Endodermal cell (in vitro differentiated cells): ENCODE data around the gene WHRN. TPM values are rescaled to one million over a fixed set of nuclear protein-coding genes. Genes with fewer than 3 reads are reported as not detected.
A peak's percentile ranks its signal among the peaks of the same experiment; 100 is the strongest.

Experiments
- DNase-seq: peaks from one replicate; pipeline ENCODE4 v3.0.0-alpha.2; 2017
- H3K27ac ChIP-seq: 2 replicates; pipeline ENCODE4 v1.5.1; 2013; ENCODE audit warnings: mild to moderate bottlenecking, low read depth, low read length, moderate library complexity
- H3K27me3 ChIP-seq: 2 replicates; pipeline ENCODE4 v1.6.1; 2013; ENCODE audit warnings: mild to moderate bottlenecking, low read length, moderate library complexity; ENCODE audit not compliant: insufficient read depth, control insufficient read depth, poor library complexity, severe bottlenecking
- H3K36me3 ChIP-seq: 2 replicates; pipeline ENCODE4 v1.7.0; 2013; ENCODE audit warnings: mild to moderate bottlenecking, low read length, moderate library complexity; ENCODE audit not compliant: control insufficient read depth, insufficient read depth
- H3K4me1 ChIP-seq: one replicate; pipeline ENCODE4 v1.7.0; 2013; ENCODE audit warnings: low read length; ENCODE audit not compliant: control insufficient read depth, insufficient read depth
- H3K4me3 ChIP-seq: 2 replicates; pipeline ENCODE4 v1.5.1; 2013; ENCODE audit warnings: mild to moderate bottlenecking, low read length, moderate library complexity
- H3K9ac ChIP-seq: 2 replicates; pipeline ENCODE4 v1.6.1; 2013; ENCODE audit warnings: mild to moderate bottlenecking, low read length, moderate library complexity; ENCODE audit not compliant: poor library complexity, severe bottlenecking; ENCODE audit errors: extremely low read depth
- H3K9me3 ChIP-seq: 2 replicates; pipeline ENCODE4 v1.6.1; 2013; ENCODE audit warnings: mild to moderate bottlenecking, low read length, moderate library complexity; ENCODE audit not compliant: control insufficient read depth
- H3K27ac Mint-ChIP-seq: 2 replicates; pipeline ENCODE4 v1.8.0; 2020; ENCODE audit warnings: mixed read lengths
- H3K27me3 Mint-ChIP-seq: 2 replicates; pipeline ENCODE4 v1.8.0; 2021; ENCODE audit warnings: mild to moderate bottlenecking, mixed read lengths; ENCODE audit not compliant: insufficient read depth
- H3K36me3 Mint-ChIP-seq: 2 replicates; pipeline ENCODE4 v1.8.0; 2020; ENCODE audit warnings: low read depth, mixed read lengths
- H3K4me1 Mint-ChIP-seq: 2 replicates; pipeline ENCODE4 v1.8.0; 2020; ENCODE audit warnings: mixed read lengths
- H3K4me3 Mint-ChIP-seq: 2 replicates; pipeline ENCODE4 v1.8.0; 2020; ENCODE audit warnings: mild to moderate bottlenecking, moderate library complexity, mixed read lengths
- H3K9me3 Mint-ChIP-seq: 2 replicates; pipeline ENCODE4 v1.8.0; 2020; ENCODE audit warnings: mild to moderate bottlenecking, mixed read lengths
- CTCF ChIP-seq: fragments of 200-600 bp; sonication (generic); conservative IDR thresholded peaks from 2 replicates; pipeline ENCODE4 v1.5.0; 2021; ENCODE audit warnings: antibody characterized with exemption, mild to moderate bottlenecking
- WGBS, 2 experiments: methylation state at CpG; one replicate each; pipeline versions ENCODE4 v1.1.5 to v1.1.7; 2013; ENCODE audit warnings: missing lambda C conversion rate in 2 of 2, mixed read lengths in 1 of 2; ENCODE audit not compliant: insufficient coverage in 1 of 2, insufficient read length in 1 of 2; 5-methylcytosine and 5-hydroxymethylcytosine counted together
- total RNA-seq, 2 donors: library from RNA; stranded (reverse); fragmentation: NEBNext Ultra II Directional in 1 of 2; extraction: Animal tissue kit (Norgen Biotek cat#: 25700) in 1 of 2; gene quantifications; 2 replicates in 1 of 2; 3 replicates in 1 of 2; pipeline ENCODE4 v1.2.1, GENCODE V29; 2021

Gene WHRN
- total RNA-seq, 2 donors from 2014 or later, result 7.0 to 12.8 TPM

GRCh38 chr9:114456929-114457328 is 48.3 kb downstream of the WHRN start:
- Histone ChIP-seq H3K9ac (no peak overlapping the region), H3K9me3 (no peaks in the 10 kb centered on the region), H3K27me3 (no peaks in the 10 kb centered on the region), H3K36me3 (no peaks in the 10 kb centered on the region), H3K4me1 (no peaks in the 10 kb centered on the region), H3K27ac (no peak overlapping the region), H3K4me3 (no peak overlapping the region)
- WGBS, 2 experiments, result 100% methylated on average over 1 of the region's 1 CpG; no CpG with 5 or more reads in 1 of the 2 experiments
- no peak for DNase-seq
- TF ChIP-seq CTCF, result no peak
- no peak overlapping the region for H3K27ac Mint-ChIP-seq
- peaks cover 7% of the 10 kb centered on the region for H3K4me1 Mint-ChIP-seq
- no peaks in the 10 kb centered on the region for H3K36me3 Mint-ChIP-seq
- H3K4me3 Mint-ChIP-seq, result no peak overlapping the region
- no peaks in the 10 kb centered on the region for H3K27me3 Mint-ChIP-seq
- no peaks in the 10 kb centered on the region for H3K9me3 Mint-ChIP-seq

- H3K9me3 Mint-ChIP-seq, result no peaks in the 10 kb centered on the region
- H3K36me3 ChIP-seq, result no peaks in the 10 kb centered on the region
- no peak overlapping the region for H3K27ac ChIP-seq
- TF ChIP-seq CTCF, result no peak
- H3K4me3 ChIP-seq, result no peak overlapping the region
- H3K27me3 ChIP-seq, result no peaks in the 10 kb centered on the region
- H3K9me3 ChIP-seq, result no peaks in the 10 kb centered on the region
- no peaks in the 10 kb centered on the region for H3K27me3 Mint-ChIP-seq
- H3K4me1 Mint-ChIP-seq, result no peaks in the 10 kb centered on the region
- H3K4me1 ChIP-seq, result no peaks in the 10 kb centered on the region
- 40% methylated on average over 1 of the region's 1 CpG; no CpG with 5 or more reads in 1 of the 2 experiments for WGBS, 2 experiments
- no peak overlapping the region for H3K9ac ChIP-seq
- no peak overlapping the region for H3K27ac Mint-ChIP-seq
- H3K4me3 Mint-ChIP-seq, result no peak overlapping the region
- no peaks in the 10 kb centered on the region for H3K36me3 Mint-ChIP-seq
- DNase-seq, result no peak
Observed at GRCh38 chr9:114454652-114455051, 50.6 kb downstream of the WHRN start.

- H3K27ac Mint-ChIP-seq, result no peak overlapping the region
Observed at GRCh38 chr9:114452219-114453165, 52.8 kb downstream of the WHRN start.

More at GRCh38 chr9:114452219-114453165, 52.8 kb downstream of the WHRN start:
- no peak overlapping the region for H3K4me3 ChIP-seq
- peak; percentile 31 for DNase-seq
- H3K4me1 ChIP-seq, result no peaks in the 10 kb centered on the region
- H3K27ac ChIP-seq, result no peak overlapping the region
- no peak for TF ChIP-seq CTCF
- WGBS, 2 experiments, result 91 to 99% methylated on average over 12 of the region's 12 CpGs
- Mint-ChIP-seq H3K4me3 (no peak overlapping the region), H3K4me1 (no peaks in the 10 kb centered on the region), H3K36me3 (no peaks in the 10 kb centered on the region), H3K27me3 (no peaks in the 10 kb centered on the region), H3K9me3 (no peaks in the 10 kb centered on the region)
- no peaks in the 10 kb centered on the region for H3K27me3 ChIP-seq
- no peak overlapping the region for H3K9ac ChIP-seq
- no peaks in the 10 kb centered on the region for H3K36me3 ChIP-seq
- H3K9me3 ChIP-seq, result no peaks in the 10 kb centered on the region
